ENCODE results near the gene LRCH4. TPM values are rescaled to one million over a fixed set of nuclear protein-coding genes. Genes with fewer than 3 reads are reported as not detected.
A peak's percentile ranks its signal among the peaks of the same experiment; 100 is the strongest.

The LRCH4 gene
- total RNA-seq, 1 experiment from 2014 or later = 42.4 TPM

DNA sequence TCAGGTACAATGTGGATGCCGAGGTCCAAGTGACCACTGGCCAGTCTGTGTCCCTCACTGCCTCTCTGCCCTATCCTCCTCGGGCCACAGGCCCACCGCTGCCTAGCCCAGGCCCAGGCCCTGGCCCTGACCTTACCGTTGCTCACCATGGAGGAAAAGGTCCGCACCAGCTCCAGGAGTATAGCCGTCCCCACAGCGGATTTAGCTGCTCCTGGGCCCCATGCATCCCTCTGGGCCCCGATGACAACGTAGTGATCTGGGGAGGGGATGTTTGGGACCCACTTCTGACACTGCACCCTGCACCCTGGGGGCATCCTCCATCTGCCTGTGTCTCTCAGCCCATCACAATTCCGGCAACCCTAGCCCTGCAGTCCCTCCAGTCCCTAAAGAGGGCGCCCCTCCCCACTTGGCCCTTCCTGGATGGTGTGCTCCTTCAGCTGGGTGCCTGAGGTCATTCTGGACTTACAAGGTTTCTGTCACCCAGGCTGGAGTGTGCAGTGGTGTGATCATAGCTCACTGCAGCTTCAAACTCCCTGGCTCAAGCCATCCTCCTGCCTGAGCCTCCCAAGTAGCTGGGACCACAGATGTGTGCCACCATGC, 43.3 kb upstream of the LRCH4 start:
- no peak overlapping the region for H3K27ac ChIP-seq (ENCODE audit: low read depth, low read length, poor library complexity, severe bottlenecking)
- H3K4me3 ChIP-seq (ENCODE audit: low read depth, low read length, poor library complexity, severe bottlenecking) = no peak overlapping the region
- H3K4me1 ChIP-seq (ENCODE audit: insufficient read depth, low read length, poor library complexity, severe bottlenecking) = peaks cover 10% of the 10 kb centered on the region
- no TSS peak for BruUV-seq (replicated peaks)
- TF ChIP-seq EZH2 (IDR thresholded peaks at IDR 0.05; ENCODE audit: borderline replicate concordance, low read depth, low read length, poor library complexity, severe bottlenecking) = no peak
- TF ChIP-seq, protein P1, sequence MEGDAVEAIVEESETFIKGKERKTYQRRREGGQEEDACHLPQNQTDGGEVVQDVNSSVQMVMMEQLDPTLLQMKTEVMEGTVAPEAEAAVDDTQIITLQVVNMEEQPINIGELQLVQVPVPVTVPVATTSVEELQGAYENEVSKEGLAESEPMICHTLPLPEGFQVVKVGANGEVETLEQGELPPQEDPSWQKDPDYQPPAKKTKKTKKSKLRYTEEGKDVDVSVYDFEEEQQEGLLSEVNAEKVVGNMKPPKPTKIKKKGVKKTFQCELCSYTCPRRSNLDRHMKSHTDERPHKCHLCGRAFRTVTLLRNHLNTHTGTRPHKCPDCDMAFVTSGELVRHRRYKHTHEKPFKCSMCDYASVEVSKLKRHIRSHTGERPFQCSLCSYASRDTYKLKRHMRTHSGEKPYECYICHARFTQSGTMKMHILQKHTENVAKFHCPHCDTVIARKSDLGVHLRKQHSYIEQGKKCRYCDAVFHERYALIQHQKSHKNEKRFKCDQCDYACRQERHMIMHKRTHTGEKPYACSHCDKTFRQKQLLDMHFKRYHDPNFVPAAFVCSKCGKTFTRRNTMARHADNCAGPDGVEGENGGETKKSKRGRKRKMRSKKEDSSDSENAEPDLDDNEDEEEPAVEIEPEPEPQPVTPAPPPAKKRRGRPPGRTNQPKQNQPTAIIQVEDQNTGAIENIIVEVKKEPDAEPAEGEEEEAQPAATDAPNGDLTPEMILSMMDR (conservative IDR thresholded peaks at IDR 0.05; ENCODE audit: low read depth, low read length) = peak; percentile 49
- H3K27me3 ChIP-seq (replicated peaks; ENCODE audit: insufficient read depth, low read depth, low read length, poor library complexity) = peaks cover 7% of the 10 kb centered on the region
- no peaks in the 10 kb centered on the region for H3K9me3 ChIP-seq (ENCODE audit: low read depth, low read length, poor library complexity, severe bottlenecking)
- peak; percentile 48 for DNase-seq (ENCODE audit: low spot score)
- H3K36me3 ChIP-seq (ENCODE audit: insufficient read depth, low read length, poor library complexity, severe bottlenecking) = no peaks in the 10 kb centered on the region
- ChIA-PET CTCF (interaction anchor here (0.6 kb wide), 1 partner anchor 586 kb away, joined by 14 read pairs; no protein-coding TSS in a partner anchor), POLR2A (ENCODE audit: low non-redundant PET) (no interaction called here)
- intact Hi-C loops (cut with micrococcal nuclease; ENCODE audit: unreplicated experiment) = no loop called here

DNA sequence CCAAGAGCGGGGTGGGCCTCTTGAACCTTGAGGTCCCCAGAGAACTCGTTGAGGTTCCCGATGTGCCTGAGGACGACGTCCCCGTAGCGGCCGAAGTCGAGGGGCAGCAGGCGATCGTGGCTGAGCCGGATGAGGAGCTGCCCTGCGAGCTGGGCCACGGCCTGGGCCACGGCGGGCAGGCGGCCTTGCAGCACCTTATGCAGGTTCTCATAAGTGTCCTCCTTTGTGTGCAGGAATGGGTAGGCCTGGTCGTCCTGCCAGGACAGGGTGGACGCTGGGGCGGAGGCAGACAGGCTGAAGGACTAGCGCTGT, 41.3 kb upstream of the LRCH4 start:
- no peak for DNase-seq (ENCODE audit: low spot score)
- CTCF ChIA-PET = no interaction called here
- H3K4me3 ChIP-seq (ENCODE audit: low read depth, low read length, poor library complexity, severe bottlenecking) = peak overlapping the region; percentile 50

DNA sequence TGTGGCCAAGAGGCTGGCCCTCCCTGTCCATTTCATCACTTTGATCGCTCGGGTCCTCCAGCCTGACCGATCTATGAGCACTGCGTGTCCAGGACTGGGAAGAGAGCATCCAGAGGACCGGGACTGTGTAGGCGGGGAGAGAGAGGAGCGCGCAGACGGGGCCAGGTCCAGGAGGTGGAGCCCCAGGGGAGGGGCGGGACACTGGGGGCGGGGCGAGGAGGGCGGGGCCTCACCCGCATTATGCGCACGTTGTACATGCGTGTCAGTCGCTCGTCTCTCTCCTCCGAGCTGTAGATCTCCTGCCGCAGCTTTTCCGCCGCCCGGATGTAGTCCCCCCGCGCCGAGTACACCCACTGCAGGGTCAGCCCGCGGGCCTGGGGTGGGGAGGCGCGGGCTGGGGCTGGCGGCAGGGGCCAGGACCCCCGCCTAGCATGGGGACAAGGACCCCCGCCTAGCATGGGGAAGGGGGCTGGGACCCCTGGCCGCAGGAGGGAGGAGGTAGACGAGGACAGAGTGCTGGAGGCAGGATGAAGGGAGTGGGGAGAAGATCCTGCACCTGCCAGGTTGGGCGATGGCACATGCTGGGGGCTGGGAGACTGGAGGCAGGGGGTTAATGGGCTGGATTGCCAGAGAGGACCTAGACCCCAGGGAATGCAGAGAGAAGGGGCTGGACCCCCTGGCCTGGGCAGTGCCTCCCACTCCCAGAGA, 40.8 kb upstream of the LRCH4 start:
- TF ChIP-seq EZH2 (IDR thresholded peaks at IDR 0.05; ENCODE audit: borderline replicate concordance, low read depth, low read length, poor library complexity, severe bottlenecking) = no peak
- TF ChIP-seq, protein P1 (conservative IDR thresholded peaks at IDR 0.05; ENCODE audit: low read depth, low read length) = no peak
- ChIA-PET POLR2A (ENCODE audit: low non-redundant PET) (interaction anchor here (0.6 kb wide), 1 partner anchor 40 kb away, joined by 3 read pairs; the partner anchor contains the start of gene FBXO24), CTCF (interaction anchor here (0.6 to 0.7 kb wide), 2 partner anchors 79 to 458 kb away, joined by 3 to 6 read pairs; partner anchors contain the start of gene POP7)
- peak; percentile 91 for DNase-seq (ENCODE audit: low spot score)
- Histone ChIP-seq H3K9me3 (ENCODE audit: low read depth, low read length, poor library complexity, severe bottlenecking) (no peaks in the 10 kb centered on the region), H3K27me3 (replicated peaks; ENCODE audit: insufficient read depth, low read depth, low read length, poor library complexity) (no peaks in the 10 kb centered on the region), H3K4me3 (ENCODE audit: low read depth, low read length, poor library complexity, severe bottlenecking) (peak overlapping the region; percentile 50), H3K27ac (ENCODE audit: low read depth, low read length, poor library complexity, severe bottlenecking) (peak overlapping the region; percentile 71), H3K4me1 (ENCODE audit: insufficient read depth, low read length, poor library complexity, severe bottlenecking) (peaks cover 3% of the 10 kb centered on the region), H3K36me3 (ENCODE audit: insufficient read depth, low read length, poor library complexity, severe bottlenecking) (no peaks in the 10 kb centered on the region)
- intact Hi-C loops (cut with micrococcal nuclease; ENCODE audit: unreplicated experiment) = no loop called here
- BruUV-seq (replicated peaks) = no TSS peak

More for the DNA sequence above, 41.3 kb upstream of the LRCH4 start:
- POLR2A ChIA-PET (ENCODE audit: low non-redundant PET) = interaction anchor here (0.6 kb wide), 1 partner anchor 41 kb away, joined by 3 read pairs; the partner anchor contains the start of gene FBXO24
- H3K27ac ChIP-seq (ENCODE audit: low read depth, low read length, poor library complexity, severe bottlenecking) = peak overlapping the region; percentile 71
- intact Hi-C loops (cut with micrococcal nuclease; ENCODE audit: unreplicated experiment) = no loop called here
- TF ChIP-seq EZH2 (IDR thresholded peaks at IDR 0.05; ENCODE audit: borderline replicate concordance, low read depth, low read length, poor library complexity, severe bottlenecking) = no peak
- TF ChIP-seq, protein P1 (conservative IDR thresholded peaks at IDR 0.05; ENCODE audit: low read depth, low read length) = no peak
- no peaks in the 10 kb centered on the region for H3K27me3 ChIP-seq (replicated peaks; ENCODE audit: insufficient read depth, low read depth, low read length, poor library complexity)
- BruUV-seq (replicated peaks) = no TSS peak
- no peaks in the 10 kb centered on the region for H3K36me3 ChIP-seq (ENCODE audit: insufficient read depth, low read length, poor library complexity, severe bottlenecking)
- no peaks in the 10 kb centered on the region for H3K9me3 ChIP-seq (ENCODE audit: low read depth, low read length, poor library complexity, severe bottlenecking)
- H3K4me1 ChIP-seq (ENCODE audit: insufficient read depth, low read length, poor library complexity, severe bottlenecking) = peaks cover 3% of the 10 kb centered on the region

Data from A673 (cell line).